ENCODE measurements around the gene DEFB129.
"Not testable (repeated sequence)": the region's sequence is repeated elsewhere in the genome, so short reads cannot be mapped to it uniquely, and the experiment has no call there.

Gene DEFB129

GRCh38 chr20:225879-226278 lies 1.2 kb upstream of the DEFB129 start:
- H3K27ac Mint-ChIP-seq; DNase-seq; H3K4me3 Mint-ChIP-seq; H3K9me3 Mint-ChIP-seq; H3K27me3 Mint-ChIP-seq; H3K36me3 Mint-ChIP-seq (ENCODE audit: low read depth): not testable (repeated sequence)
- H3K4me1 Mint-ChIP-seq (ENCODE audit: low read depth) = peaks cover 16% of the 10 kb centered on the region

- H3K4me3 Mint-ChIP-seq = no peak overlapping the region
- H3K27me3 Mint-ChIP-seq = peaks cover 7% of the 10 kb centered on the region
- H3K4me1 Mint-ChIP-seq (ENCODE audit: low read depth) = peaks cover 16% of the 10 kb centered on the region
- H3K27ac Mint-ChIP-seq = no peak overlapping the region
- DNase-seq = no peak
- no peaks in the 10 kb centered on the region for H3K36me3 Mint-ChIP-seq (ENCODE audit: low read depth)
- no peaks in the 10 kb centered on the region for H3K9me3 Mint-ChIP-seq
Observed at GRCh38 chr20:227439-228105, 514 bp downstream of the DEFB129 start.

- no peak overlapping the region for H3K4me3 Mint-ChIP-seq
- no peaks in the 10 kb centered on the region for H3K36me3 Mint-ChIP-seq (ENCODE audit: low read depth)
- peaks cover 25% of the 10 kb centered on the region for H3K4me1 Mint-ChIP-seq (ENCODE audit: low read depth)
- peak overlapping the region; percentile 45 for H3K27ac Mint-ChIP-seq
- no peaks in the 10 kb centered on the region for H3K27me3 Mint-ChIP-seq
- no peak for DNase-seq
- no peaks in the 10 kb centered on the region for H3K9me3 Mint-ChIP-seq
Observed at GRCh38 chr20:235891-236290, 8.8 kb downstream of the DEFB129 start.

- peak overlapping the region; percentile 89 for H3K27ac Mint-ChIP-seq
- no peaks in the 10 kb centered on the region for H3K9me3 Mint-ChIP-seq
- peak overlapping the region; percentile 41 for H3K4me3 Mint-ChIP-seq
- no peaks in the 10 kb centered on the region for H3K36me3 Mint-ChIP-seq (ENCODE audit: low read depth)
- peaks cover 25% of the 10 kb centered on the region for H3K4me1 Mint-ChIP-seq (ENCODE audit: low read depth)
- no peaks in the 10 kb centered on the region for H3K27me3 Mint-ChIP-seq
- DNase-seq = no peak
Observed at GRCh38 chr20:237489-237888, 10.4 kb downstream of the DEFB129 start.

GRCh38 chr20:237929-238328 lies 10.9 kb downstream of the DEFB129 start:
- Mint-ChIP-seq H3K36me3 (ENCODE audit: low read depth) (no peaks in the 10 kb centered on the region), H3K9me3 (no peaks in the 10 kb centered on the region), H3K27me3 (no peaks in the 10 kb centered on the region), H3K4me3 (peak overlapping the region; percentile 41), H3K4me1 (ENCODE audit: low read depth) (peaks cover 25% of the 10 kb centered on the region), H3K27ac (peak overlapping the region; percentile 89)
- no peak for DNase-seq

GRCh38 chr20:242905-243304 lies 15.8 kb downstream of the DEFB129 start:
- Mint-ChIP-seq H3K36me3 (ENCODE audit: low read depth) (no peaks in the 10 kb centered on the region), H3K4me1 (ENCODE audit: low read depth) (peaks cover 8% of the 10 kb centered on the region), H3K9me3 (no peaks in the 10 kb centered on the region), H3K27ac (no peak overlapping the region), H3K4me3 (no peak overlapping the region), H3K27me3 (no peaks in the 10 kb centered on the region)
- DNase-seq = no peak

GRCh38 chr20:251354-251753 lies 24.3 kb downstream of the DEFB129 start:
- Mint-ChIP-seq H3K27me3 (no peaks in the 10 kb centered on the region), H3K9me3 (no peaks in the 10 kb centered on the region), H3K4me3 (no peak overlapping the region), H3K36me3 (ENCODE audit: low read depth) (no peaks in the 10 kb centered on the region), H3K4me1 (ENCODE audit: low read depth) (peaks cover 6% of the 10 kb centered on the region), H3K27ac (no peak overlapping the region)
- no peak for DNase-seq

GRCh38 chr20:252801-253200 lies 25.7 kb downstream of the DEFB129 start:
- no peak for DNase-seq
- Mint-ChIP-seq H3K36me3 (ENCODE audit: low read depth) (no peaks in the 10 kb centered on the region), H3K27ac (no peak overlapping the region), H3K9me3 (no peaks in the 10 kb centered on the region), H3K27me3 (no peaks in the 10 kb centered on the region), H3K4me3 (no peak overlapping the region), H3K4me1 (ENCODE audit: low read depth) (peaks cover 6% of the 10 kb centered on the region)

GRCh38 chr20:253447-253846 lies 26.4 kb downstream of the DEFB129 start:
- H3K4me1 Mint-ChIP-seq (ENCODE audit: low read depth); H3K27me3 Mint-ChIP-seq; H3K27ac Mint-ChIP-seq; H3K9me3 Mint-ChIP-seq; DNase-seq; H3K4me3 Mint-ChIP-seq; H3K36me3 Mint-ChIP-seq (ENCODE audit: low read depth): not testable (repeated sequence)

- H3K27ac Mint-ChIP-seq = peak within 1 kb of the TSS; percentile 24
- H3K36me3 Mint-ChIP-seq (ENCODE audit: low read depth) = no peaks in the 10 kb centered on the region
- H3K27me3 Mint-ChIP-seq = no peaks in the 10 kb centered on the region
- no peak within 1 kb of the TSS for H3K4me3 Mint-ChIP-seq
- peaks cover 12% of the 10 kb centered on the region for H3K4me1 Mint-ChIP-seq (ENCODE audit: low read depth)
- DNase-seq = no peak
- no peaks in the 10 kb centered on the region for H3K9me3 Mint-ChIP-seq
Observed at GRCh38 chr20:257419-257818, 30.4 kb downstream of the DEFB129 start, which contains the start of gene DEFB132. Gene DEFB132, plus strand, starts transcription at chr20:257724. Its CDS starts 55 bp downstream, at chr20:257779.

- peak overlapping the region; percentile 24 for H3K27ac Mint-ChIP-seq
- H3K27me3 Mint-ChIP-seq = no peaks in the 10 kb centered on the region
- no peaks in the 10 kb centered on the region for H3K9me3 Mint-ChIP-seq
- H3K4me1 Mint-ChIP-seq (ENCODE audit: low read depth) = peaks cover 12% of the 10 kb centered on the region
- DNase-seq = no peak
- H3K36me3 Mint-ChIP-seq (ENCODE audit: low read depth) = no peaks in the 10 kb centered on the region
- H3K4me3 Mint-ChIP-seq = no peak overlapping the region
Observed at GRCh38 chr20:258269-258858, 31.3 kb downstream of the DEFB129 start.

GRCh38 chr20:258963-259362 lies 31.9 kb downstream of the DEFB129 start:
- H3K27ac Mint-ChIP-seq = no peak overlapping the region

GRCh38 chr20:259981-260380 lies 32.9 kb downstream of the DEFB129 start:
- Mint-ChIP-seq H3K4me1 (ENCODE audit: low read depth) (peaks cover 12% of the 10 kb centered on the region), H3K27ac (no peak overlapping the region), H3K4me3 (no peak overlapping the region), H3K9me3 (no peaks in the 10 kb centered on the region), H3K36me3 (ENCODE audit: low read depth) (no peaks in the 10 kb centered on the region), H3K27me3 (no peaks in the 10 kb centered on the region)
- no peak for DNase-seq

More at GRCh38 chr20:258963-259362, 31.9 kb downstream of the DEFB129 start:
- H3K9me3 Mint-ChIP-seq = no peaks in the 10 kb centered on the region
- H3K27me3 Mint-ChIP-seq = no peaks in the 10 kb centered on the region
- H3K4me1 Mint-ChIP-seq (ENCODE audit: low read depth) = peaks cover 12% of the 10 kb centered on the region
- H3K4me3 Mint-ChIP-seq = no peak overlapping the region
- H3K36me3 Mint-ChIP-seq (ENCODE audit: low read depth) = no peaks in the 10 kb centered on the region
- DNase-seq = no peak

- Mint-ChIP-seq H3K4me3 (no peak overlapping the region), H3K27me3 (peaks cover 4% of the 10 kb centered on the region), H3K4me1 (ENCODE audit: low read depth) (peaks cover 20% of the 10 kb centered on the region), H3K9me3 (no peaks in the 10 kb centered on the region), H3K27ac (no peak overlapping the region), H3K36me3 (ENCODE audit: low read depth) (no peaks in the 10 kb centered on the region)
- no peak for DNase-seq
Observed at GRCh38 chr20:263701-264100, 36.6 kb downstream of the DEFB129 start.
